Liver (tissue), 3 donors: ENCODE data around the gene DCAF8.

Experiments
- EGR1 ChIP-seq, 2 donors: IDR thresholded peaks; 2 replicates each; pipeline ENCODE4 v1.6.1; 2016 to 2018; ENCODE audit warnings: antibody characterized with exemption in 2 of 2, low read depth in 2 of 2
- FOXA1 ChIP-seq: IDR thresholded peaks from 2 replicates; pipeline ENCODE4 v1.6.1; 2016; ENCODE audit warnings: antibody characterized with exemption
- FOXA2 ChIP-seq: IDR thresholded peaks from 2 replicates; pipeline ENCODE4 v1.6.1; 2016; ENCODE audit warnings: antibody characterized with exemption
- HNF4G ChIP-seq: IDR thresholded peaks from 2 replicates; pipeline ENCODE4 v1.6.1; 2016; ENCODE audit warnings: antibody characterized with exemption
- JUND ChIP-seq, 2 donors: IDR thresholded peaks; 2 replicates each; pipeline ENCODE4 v1.6.1; 2016; ENCODE audit warnings: antibody characterized with exemption in 2 of 2
- NR2F2 ChIP-seq: IDR thresholded peaks from 2 replicates; pipeline ENCODE4 v1.6.1; 2016; ENCODE audit warnings: antibody characterized with exemption
- RAD21 ChIP-seq, 2 donors: IDR thresholded peaks; 2 replicates each; pipeline ENCODE4 v1.6.1; 2016; ENCODE audit warnings: antibody characterized with exemption in 2 of 2, mild to moderate bottlenecking in 2 of 2
- SP1 ChIP-seq: IDR thresholded peaks from 2 replicates; pipeline ENCODE4 v1.6.1; 2018; ENCODE audit warnings: antibody characterized with exemption, mild to moderate bottlenecking
- TAF1 ChIP-seq: conservative IDR thresholded peaks from 2 replicates; pipeline ENCODE4 v1.6.1; 2016; ENCODE audit warnings: antibody characterized with exemption, mild to moderate bottlenecking
- TF ChIP-seq, protein P1 (sequence below): IDR thresholded peaks from 2 replicates; pipeline ENCODE4 v1.6.1; 2016; ENCODE audit warnings: antibody characterized with exemption, mild to moderate bottlenecking
- TF ChIP-seq, protein P2 (sequence below): IDR thresholded peaks from 2 replicates; pipeline ENCODE4 v1.6.1; 2016; ENCODE audit warnings: antibody characterized with exemption
- TF ChIP-seq, protein P3 (sequence below): fragments of 150-350 bp; IDR thresholded peaks from 2 replicates; pipeline ENCODE4 v1.5.1; 2017; ENCODE audit warnings: improper control_type of control experiment, low read depth, low read length; ENCODE audit not compliant: missing input control
- donor health status: healthy.
- donor health status: healthy.

DNA sequence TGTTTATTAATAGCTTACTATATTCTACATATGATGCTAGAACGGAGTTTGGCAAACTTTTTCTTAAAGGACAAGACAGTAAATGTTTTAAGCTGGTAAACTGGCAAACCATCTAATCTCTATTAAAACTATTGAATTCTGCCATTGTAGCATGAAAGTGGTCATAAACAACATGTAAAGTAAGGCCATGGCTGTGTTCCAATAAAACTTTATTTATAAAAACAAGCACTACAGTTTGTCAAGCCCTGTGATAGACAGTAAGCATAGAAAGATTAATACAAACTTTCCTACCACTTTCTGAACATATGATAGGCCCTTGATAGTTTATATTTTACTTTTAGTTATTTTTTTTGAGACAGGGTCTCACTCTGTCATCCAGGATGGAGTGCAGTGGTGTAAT lies 34.8 kb downstream of the DCAF8 start:
- TF ChIP-seq FOXA1, result no peak
- no peak for TF ChIP-seq JUND (IDR thresholded peaks at IDR 0.05)
- TF ChIP-seq, protein P1, sequence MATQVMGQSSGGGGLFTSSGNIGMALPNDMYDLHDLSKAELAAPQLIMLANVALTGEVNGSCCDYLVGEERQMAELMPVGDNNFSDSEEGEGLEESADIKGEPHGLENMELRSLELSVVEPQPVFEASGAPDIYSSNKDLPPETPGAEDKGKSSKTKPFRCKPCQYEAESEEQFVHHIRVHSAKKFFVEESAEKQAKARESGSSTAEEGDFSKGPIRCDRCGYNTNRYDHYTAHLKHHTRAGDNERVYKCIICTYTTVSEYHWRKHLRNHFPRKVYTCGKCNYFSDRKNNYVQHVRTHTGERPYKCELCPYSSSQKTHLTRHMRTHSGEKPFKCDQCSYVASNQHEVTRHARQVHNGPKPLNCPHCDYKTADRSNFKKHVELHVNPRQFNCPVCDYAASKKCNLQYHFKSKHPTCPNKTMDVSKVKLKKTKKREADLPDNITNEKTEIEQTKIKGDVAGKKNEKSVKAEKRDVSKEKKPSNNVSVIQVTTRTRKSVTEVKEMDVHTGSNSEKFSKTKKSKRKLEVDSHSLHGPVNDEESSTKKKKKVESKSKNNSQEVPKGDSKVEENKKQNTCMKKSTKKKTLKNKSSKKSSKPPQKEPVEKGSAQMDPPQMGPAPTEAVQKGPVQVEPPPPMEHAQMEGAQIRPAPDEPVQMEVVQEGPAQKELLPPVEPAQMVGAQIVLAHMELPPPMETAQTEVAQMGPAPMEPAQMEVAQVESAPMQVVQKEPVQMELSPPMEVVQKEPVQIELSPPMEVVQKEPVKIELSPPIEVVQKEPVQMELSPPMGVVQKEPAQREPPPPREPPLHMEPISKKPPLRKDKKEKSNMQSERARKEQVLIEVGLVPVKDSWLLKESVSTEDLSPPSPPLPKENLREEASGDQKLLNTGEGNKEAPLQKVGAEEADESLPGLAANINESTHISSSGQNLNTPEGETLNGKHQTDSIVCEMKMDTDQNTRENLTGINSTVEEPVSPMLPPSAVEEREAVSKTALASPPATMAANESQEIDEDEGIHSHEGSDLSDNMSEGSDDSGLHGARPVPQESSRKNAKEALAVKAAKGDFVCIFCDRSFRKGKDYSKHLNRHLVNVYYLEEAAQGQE, result no peak
- TF ChIP-seq HNF4G, result no peak
- TF ChIP-seq, protein P2, sequence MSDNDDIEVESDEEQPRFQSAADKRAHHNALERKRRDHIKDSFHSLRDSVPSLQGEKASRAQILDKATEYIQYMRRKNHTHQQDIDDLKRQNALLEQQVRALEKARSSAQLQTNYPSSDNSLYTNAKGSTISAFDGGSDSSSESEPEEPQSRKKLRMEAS, result no peak
- no peak for TF ChIP-seq NR2F2
- TF ChIP-seq, protein P3, sequence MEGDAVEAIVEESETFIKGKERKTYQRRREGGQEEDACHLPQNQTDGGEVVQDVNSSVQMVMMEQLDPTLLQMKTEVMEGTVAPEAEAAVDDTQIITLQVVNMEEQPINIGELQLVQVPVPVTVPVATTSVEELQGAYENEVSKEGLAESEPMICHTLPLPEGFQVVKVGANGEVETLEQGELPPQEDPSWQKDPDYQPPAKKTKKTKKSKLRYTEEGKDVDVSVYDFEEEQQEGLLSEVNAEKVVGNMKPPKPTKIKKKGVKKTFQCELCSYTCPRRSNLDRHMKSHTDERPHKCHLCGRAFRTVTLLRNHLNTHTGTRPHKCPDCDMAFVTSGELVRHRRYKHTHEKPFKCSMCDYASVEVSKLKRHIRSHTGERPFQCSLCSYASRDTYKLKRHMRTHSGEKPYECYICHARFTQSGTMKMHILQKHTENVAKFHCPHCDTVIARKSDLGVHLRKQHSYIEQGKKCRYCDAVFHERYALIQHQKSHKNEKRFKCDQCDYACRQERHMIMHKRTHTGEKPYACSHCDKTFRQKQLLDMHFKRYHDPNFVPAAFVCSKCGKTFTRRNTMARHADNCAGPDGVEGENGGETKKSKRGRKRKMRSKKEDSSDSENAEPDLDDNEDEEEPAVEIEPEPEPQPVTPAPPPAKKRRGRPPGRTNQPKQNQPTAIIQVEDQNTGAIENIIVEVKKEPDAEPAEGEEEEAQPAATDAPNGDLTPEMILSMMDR, result no peak
- TF ChIP-seq EGR1 (IDR thresholded peaks at IDR 0.05; ENCODE audit: low read depth in 2 of 2), result no peak
- TF ChIP-seq FOXA2, result no peak
- no peak for TF ChIP-seq RAD21 (IDR thresholded peaks at IDR 0.05)
- no peak for TF ChIP-seq TAF1
- TF ChIP-seq SP1, result no peak
